ENCODE measurements around the gene MND1. TPM values are rescaled to one million over a fixed set of nuclear protein-coding genes. Genes with fewer than 3 reads are reported as not detected.

MND1 gene
- total and polyA plus RNA-seq, 12 donors = 0.20 to 1.7 (median 0.34) TPM; not detected in 6

GRCh38 chr4:153371701-153372234 is 27.3 kb downstream of the MND1 start:
- no peak for ATAC-seq
- Histone ChIP-seq H3K9me3 (peaks cover 0 to 19% (median 4%) of the 10 kb centered on the region in 11 donors), H3K36me3 (no peaks in the 10 kb centered on the region), H3K27ac (no peak overlapping the region), H3K27me3 (no peaks in the 10 kb centered on the region), H3K4me3 (no peak overlapping the region), H3K4me1 (no peaks in the 10 kb centered on the region)
- intact Hi-C loops (cut with DNase I) = no loop called here
- TF ChIP-seq, protein P1, sequence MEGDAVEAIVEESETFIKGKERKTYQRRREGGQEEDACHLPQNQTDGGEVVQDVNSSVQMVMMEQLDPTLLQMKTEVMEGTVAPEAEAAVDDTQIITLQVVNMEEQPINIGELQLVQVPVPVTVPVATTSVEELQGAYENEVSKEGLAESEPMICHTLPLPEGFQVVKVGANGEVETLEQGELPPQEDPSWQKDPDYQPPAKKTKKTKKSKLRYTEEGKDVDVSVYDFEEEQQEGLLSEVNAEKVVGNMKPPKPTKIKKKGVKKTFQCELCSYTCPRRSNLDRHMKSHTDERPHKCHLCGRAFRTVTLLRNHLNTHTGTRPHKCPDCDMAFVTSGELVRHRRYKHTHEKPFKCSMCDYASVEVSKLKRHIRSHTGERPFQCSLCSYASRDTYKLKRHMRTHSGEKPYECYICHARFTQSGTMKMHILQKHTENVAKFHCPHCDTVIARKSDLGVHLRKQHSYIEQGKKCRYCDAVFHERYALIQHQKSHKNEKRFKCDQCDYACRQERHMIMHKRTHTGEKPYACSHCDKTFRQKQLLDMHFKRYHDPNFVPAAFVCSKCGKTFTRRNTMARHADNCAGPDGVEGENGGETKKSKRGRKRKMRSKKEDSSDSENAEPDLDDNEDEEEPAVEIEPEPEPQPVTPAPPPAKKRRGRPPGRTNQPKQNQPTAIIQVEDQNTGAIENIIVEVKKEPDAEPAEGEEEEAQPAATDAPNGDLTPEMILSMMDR (IDR thresholded peaks at IDR 0.05) = no peak
- 90 to 91% methylated on average over 6 of the region's 6 CpGs for WGBS, 2 donors
- no peak for DNase-seq

DNA sequence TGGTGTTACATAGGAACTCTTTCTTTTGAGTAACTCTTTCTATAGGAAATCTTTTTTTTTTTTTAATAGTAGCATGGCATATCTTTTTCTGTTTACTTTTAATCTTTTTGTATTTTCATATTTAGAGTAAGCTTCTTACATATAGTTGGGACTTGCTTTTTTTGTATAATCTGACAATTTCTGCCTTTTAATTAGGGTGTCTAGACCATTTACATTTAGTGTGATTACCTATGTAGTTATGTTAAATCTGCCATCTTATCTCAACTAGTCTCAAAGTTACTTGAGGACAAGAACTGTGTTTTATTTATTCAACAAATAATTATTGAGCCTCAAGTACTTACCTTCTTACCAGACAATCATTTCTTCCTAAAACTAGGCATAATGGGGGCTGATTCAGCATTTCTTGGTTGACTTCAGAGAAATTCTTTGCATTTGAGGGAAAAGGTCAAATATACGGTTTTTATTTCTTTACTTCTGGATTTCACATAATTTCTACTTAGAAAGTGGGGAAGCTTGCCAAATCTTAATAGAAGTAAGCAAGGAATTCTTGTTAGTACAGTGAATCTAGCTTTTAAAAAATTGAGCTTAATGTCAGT is 28.6 kb downstream of the MND1 start:
- H3K4me3 ChIP-seq = no peak overlapping the region
- no peaks in the 10 kb centered on the region for H3K36me3 ChIP-seq
- no peaks in the 10 kb centered on the region for H3K4me1 ChIP-seq
- H3K27ac ChIP-seq = no peak overlapping the region
- intact Hi-C loops (cut with DNase I) = no loop called here
- TF ChIP-seq, protein P1 (IDR thresholded peaks at IDR 0.05) = no peak
- DNase-seq (no peak), ATAC-seq (no peak)
- WGBS, 2 donors = 82% methylated on average over 1 of the region's 1 CpG
- H3K9me3 ChIP-seq = peaks cover 0 to 19% (median 4%) of the 10 kb centered on the region in 11 donors
- H3K27me3 ChIP-seq = no peaks in the 10 kb centered on the region

DNA sequence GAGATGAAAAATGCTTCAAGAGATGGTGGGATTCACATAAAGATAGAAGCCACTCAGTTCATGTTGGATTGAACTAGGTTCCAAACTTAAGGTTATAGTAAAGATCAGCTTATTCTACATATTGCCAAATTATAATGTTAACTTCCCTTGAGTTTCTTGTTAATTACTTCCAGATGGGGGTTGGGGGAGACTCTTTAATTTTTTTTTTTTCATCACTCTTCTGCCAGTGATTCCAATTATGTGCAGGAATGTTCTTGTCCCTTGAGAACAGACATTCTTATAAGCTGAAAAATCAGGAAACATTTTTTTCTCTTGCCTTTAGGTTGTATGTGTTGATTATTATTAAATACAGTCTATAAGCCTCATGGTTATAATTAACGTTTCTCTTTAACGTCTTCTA is 30.0 kb downstream of the MND1 start:
- no peak for ATAC-seq

DNA sequence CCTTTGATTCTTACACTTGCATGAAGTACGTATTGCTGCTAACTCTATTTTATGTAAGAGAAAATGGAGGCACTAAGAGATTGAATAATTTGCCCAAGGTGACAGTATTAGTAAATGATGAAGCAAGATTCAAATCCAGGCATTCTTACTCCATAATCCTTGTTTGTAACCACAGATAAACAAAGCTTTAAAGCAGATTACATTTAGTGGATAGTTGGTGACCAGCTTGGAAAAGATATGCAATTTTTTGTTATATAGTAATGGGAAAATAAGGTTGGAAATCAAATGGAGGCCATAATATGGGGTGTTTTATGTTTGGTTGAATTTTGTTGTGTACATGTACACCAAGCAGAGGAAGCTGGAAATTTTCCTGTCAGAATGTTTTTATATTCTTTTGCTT is 30.8 kb downstream of the MND1 start:
- Histone ChIP-seq H3K4me3 (no peak overlapping the region), H3K27me3 (no peaks in the 10 kb centered on the region), H3K4me1 (no peaks in the 10 kb centered on the region), H3K27ac (no peak overlapping the region), H3K9me3 (peaks cover 0 to 19% (median 4%) of the 10 kb centered on the region in 11 donors), H3K36me3 (no peaks in the 10 kb centered on the region)
- ATAC-seq (no peak), DNase-seq (no peak)
- TF ChIP-seq, protein P1 (IDR thresholded peaks at IDR 0.05) = no peak
- intact Hi-C loops (cut with DNase I) = no loop called here
- 97 to 98% methylated on average over 1 of the region's 1 CpG for WGBS, 2 donors

More for the DNA sequence above, 30.0 kb downstream of the MND1 start:
- no peaks in the 10 kb centered on the region for H3K36me3 ChIP-seq
- WGBS, 2 donors = 45 to 53% methylated on average over 2 of the region's 2 CpGs
- H3K27ac ChIP-seq = no peak overlapping the region
- H3K4me3 ChIP-seq = no peak overlapping the region
- DNase-seq = no peak
- peaks cover 0 to 19% (median 4%) of the 10 kb centered on the region in 11 donors for H3K9me3 ChIP-seq
- H3K4me1 ChIP-seq = no peaks in the 10 kb centered on the region
- no peaks in the 10 kb centered on the region for H3K27me3 ChIP-seq
- TF ChIP-seq, protein P1 (IDR thresholded peaks at IDR 0.05) = no peak
- intact Hi-C loops (cut with DNase I) = no loop called here

Data from heart right ventricle (tissue), 16 donors.